ENCODE measurements around the gene LCT. TPM values are rescaled to one million over a fixed set of nuclear protein-coding genes. Genes with fewer than 3 reads are reported as not detected.

The LCT gene
- total and polyA plus RNA-seq, 9 of the 15 experiments (the other 6 are each of a cell fraction or from before 2014, with no cell fraction given), result 0.01 to 0.04 (median 0.03) TPM; not detected in 4

DNA sequence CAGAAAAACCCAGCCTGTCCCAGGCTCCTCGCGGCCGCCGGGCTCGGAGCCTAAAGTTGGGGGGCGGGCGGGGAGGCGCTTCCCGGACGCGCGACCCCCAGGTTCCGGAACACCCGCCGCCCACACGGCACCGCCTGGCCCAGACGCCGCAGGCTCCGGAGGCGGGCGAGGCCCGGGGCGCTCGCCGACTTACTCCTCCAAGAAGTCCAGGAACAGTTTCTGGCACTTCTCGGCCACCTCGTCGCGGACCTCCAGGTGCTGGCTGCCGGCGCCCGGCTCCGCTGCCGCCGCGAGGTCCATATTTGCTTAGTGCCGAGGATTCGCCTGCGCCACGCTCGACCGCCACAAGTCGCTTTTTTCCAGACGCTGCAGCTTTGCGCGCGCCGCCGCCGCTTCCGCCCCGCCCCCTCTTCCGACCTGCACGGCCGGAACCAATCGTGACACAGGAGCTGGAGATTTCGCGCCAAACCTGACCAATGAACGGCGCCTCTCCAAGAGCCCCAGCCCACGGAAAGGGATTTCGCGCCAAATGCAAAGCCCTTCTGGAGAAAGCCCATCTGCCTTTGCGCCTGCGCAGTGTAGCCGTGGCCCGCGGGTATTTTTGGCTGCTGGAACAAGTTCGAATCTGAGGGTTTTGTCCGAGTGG, 39.2 kb upstream of the LCT start, which contains the start of gene MCM6 (continued):
- TF ChIP-seq, protein P1, sequence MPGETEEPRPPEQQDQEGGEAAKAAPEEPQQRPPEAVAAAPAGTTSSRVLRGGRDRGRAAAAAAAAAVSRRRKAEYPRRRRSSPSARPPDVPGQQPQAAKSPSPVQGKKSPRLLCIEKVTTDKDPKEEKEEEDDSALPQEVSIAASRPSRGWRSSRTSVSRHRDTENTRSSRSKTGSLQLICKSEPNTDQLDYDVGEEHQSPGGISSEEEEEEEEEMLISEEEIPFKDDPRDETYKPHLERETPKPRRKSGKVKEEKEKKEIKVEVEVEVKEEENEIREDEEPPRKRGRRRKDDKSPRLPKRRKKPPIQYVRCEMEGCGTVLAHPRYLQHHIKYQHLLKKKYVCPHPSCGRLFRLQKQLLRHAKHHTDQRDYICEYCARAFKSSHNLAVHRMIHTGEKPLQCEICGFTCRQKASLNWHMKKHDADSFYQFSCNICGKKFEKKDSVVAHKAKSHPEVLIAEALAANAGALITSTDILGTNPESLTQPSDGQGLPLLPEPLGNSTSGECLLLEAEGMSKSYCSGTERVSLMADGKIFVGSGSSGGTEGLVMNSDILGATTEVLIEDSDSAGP (CRISPR knock-in tag; IDR thresholded peaks at IDR 0.05), result no peak
- TF ChIP-seq U2AF1 (optimal IDR thresholded peaks at IDR 0.05; ENCODE audit: low read depth, low read length), result peak; percentile 69
- TF ChIP-seq, protein P2, sequence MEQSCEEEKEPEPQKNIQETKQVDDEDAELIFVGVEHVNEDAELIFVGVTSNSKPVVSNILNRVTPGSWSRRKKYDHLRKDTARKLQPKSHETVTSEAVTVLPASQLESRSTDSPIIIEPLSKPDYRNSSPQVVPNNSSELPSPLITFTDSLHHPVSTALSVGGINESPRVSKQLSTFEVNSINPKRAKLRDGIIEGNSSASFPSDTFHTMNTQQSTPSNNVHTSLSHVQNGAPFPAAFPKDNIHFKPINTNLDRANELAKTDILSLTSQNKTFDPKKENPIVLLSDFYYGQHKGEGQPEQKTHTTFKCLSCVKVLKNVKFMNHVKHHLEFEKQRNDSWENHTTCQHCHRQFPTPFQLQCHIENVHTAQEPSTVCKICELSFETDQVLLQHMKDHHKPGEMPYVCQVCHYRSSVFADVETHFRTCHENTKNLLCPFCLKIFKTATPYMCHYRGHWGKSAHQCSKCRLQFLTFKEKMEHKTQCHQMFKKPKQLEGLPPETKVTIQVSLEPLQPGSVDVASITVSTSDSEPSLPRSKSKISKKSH (CRISPR knock-in tag; IDR thresholded peaks at IDR 0.05), result no peak
- no peak for TF ChIP-seq ZNF197 (CRISPR knock-in tag; IDR thresholded peaks at IDR 0.05; ENCODE audit: low read depth)
- TF ChIP-seq ZNF12 (CRISPR knock-in tag; IDR thresholded peaks at IDR 0.05), result no peak
- no peak for TF ChIP-seq GATA2 (CRISPR knock-in tag; IDR thresholded peaks at IDR 0.05)
- TF ChIP-seq ZC3H4 (CRISPR knock-in tag; IDR thresholded peaks at IDR 0.05; ENCODE audit: borderline replicate concordance), result no peak
- TF ChIP-seq ZNF75A (CRISPR knock-in tag; IDR thresholded peaks at IDR 0.05), result no peak
- no peak; a peak in 1 of 3 replicates for TF ChIP-seq CBX3 (IDR thresholded peaks at IDR 0.05; ENCODE audit: borderline replicate concordance in 1 of 2, low read length in 2 of 2)
- TF ChIP-seq POLR2G (IDR thresholded peaks at IDR 0.05; ENCODE audit: low read depth, low read length), result peak; percentile 97
- TF ChIP-seq THRAP3 (IDR thresholded peaks at IDR 0.05; ENCODE audit: borderline replicate concordance), result no peak
- TF ChIP-seq, protein P3, sequence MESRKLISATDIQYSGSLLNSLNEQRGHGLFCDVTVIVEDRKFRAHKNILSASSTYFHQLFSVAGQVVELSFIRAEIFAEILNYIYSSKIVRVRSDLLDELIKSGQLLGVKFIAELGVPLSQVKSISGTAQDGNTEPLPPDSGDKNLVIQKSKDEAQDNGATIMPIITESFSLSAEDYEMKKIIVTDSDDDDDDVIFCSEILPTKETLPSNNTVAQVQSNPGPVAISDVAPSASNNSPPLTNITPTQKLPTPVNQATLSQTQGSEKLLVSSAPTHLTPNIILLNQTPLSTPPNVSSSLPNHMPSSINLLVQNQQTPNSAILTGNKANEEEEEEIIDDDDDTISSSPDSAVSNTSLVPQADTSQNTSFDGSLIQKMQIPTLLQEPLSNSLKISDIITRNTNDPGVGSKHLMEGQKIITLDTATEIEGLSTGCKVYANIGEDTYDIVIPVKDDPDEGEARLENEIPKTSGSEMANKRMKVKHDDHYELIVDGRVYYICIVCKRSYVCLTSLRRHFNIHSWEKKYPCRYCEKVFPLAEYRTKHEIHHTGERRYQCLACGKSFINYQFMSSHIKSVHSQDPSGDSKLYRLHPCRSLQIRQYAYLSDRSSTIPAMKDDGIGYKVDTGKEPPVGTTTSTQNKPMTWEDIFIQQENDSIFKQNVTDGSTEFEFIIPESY (CRISPR knock-in tag; IDR thresholded peaks at IDR 0.05), result 0 out of 2 replicates have a peak, but pooled peaks have one; percentile 62
- no peak for TF ChIP-seq ZC3H8 (IDR thresholded peaks at IDR 0.05)
- peak; percentile 82 for TF ChIP-seq ATF1 (CRISPR knock-in tag; IDR thresholded peaks at IDR 0.05)
- peak; percentile 94 for TF ChIP-seq ATF1 (tag; IDR thresholded peaks at IDR 0.05)
- TF ChIP-seq SMARCE1 (IDR thresholded peaks at IDR 0.05), result no peak
- peak in 1 of 2 experiments; percentile 98; a peak in 2 of 4 replicates for TF ChIP-seq MAZ (CRISPR knock-in tag; conservative IDR thresholded peaks at IDR 0.05 in 1 of 2, IDR thresholded peaks at IDR 0.05 in 1 of 2)
- TF ChIP-seq BDP1 (IDR thresholded peaks at IDR 0.05; ENCODE audit: insufficient read depth, insufficient read length), result no peak
- TF ChIP-seq EZH2 (IDR thresholded peaks at IDR 0.05; ENCODE audit: borderline replicate concordance, low read depth, low read length), result no peak
- no peak for TF ChIP-seq MCM7 (IDR thresholded peaks at IDR 0.05)
- TF ChIP-seq ZNF143 (CRISPR knock-in tag; IDR thresholded peaks at IDR 0.05), result no peak; the same call in 1 of the 2 replicates
- TF ChIP-seq ZNF133 (CRISPR knock-in tag; IDR thresholded peaks at IDR 0.05), result no peak
- TF ChIP-seq KDM1A (IDR thresholded peaks at IDR 0.05), result no peak
- TF ChIP-seq, protein P4, sequence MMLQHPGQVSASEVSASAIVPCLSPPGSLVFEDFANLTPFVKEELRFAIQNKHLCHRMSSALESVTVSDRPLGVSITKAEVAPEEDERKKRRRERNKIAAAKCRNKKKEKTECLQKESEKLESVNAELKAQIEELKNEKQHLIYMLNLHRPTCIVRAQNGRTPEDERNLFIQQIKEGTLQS (IDR thresholded peaks at IDR 0.05), result no peak
- TF ChIP-seq, protein P4 (CRISPR knock-in tag; conservative IDR thresholded peaks at IDR 0.05), result peak; percentile 72; the same call in 1 of the 2 replicates

All from K562 (cell line).